Measurements from ENCODE around the gene NGF. TPM values are rescaled to one million over a fixed set of nuclear protein-coding genes. Genes with fewer than 3 reads are reported as not detected.

The NGF gene
- total RNA-seq, 6 donors from 2014 or later = 0.46 to 3.0 (median 1.6) TPM; not detected in 2

DNA sequence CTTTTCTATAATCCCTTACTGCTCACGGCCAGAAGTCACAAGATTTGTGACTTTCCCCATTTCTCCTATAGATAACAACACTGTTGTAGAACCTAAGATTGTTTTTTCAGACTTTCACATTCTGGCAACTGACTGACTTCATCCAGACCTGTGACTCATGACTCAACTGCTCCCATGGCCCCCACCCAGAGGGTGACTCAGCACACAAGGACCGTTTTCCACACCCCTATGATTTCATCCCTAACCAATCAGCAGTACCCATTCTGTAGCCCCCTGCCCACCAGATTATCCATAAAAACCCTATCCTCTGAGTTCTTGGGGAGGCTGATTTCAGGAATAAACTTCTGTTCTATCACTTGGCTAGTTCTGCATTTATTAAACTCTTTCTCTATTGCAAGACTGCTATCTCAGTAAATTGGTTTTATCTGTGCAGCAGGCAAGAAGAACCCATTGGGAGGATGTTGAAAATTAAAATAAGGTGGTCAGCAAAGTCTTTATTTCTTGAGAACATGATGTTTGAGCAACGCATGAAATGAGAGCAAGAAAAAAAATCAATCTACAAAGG, 79.7 kb downstream of the NGF start:
- no peak for DNase-seq
- no peaks in the 10 kb centered on the region for H3K4me1 ChIP-seq
- WGBS, 2 donors = 70 to 75% methylated on average over 3 of the region's 3 CpGs
- no peaks in the 10 kb centered on the region for H3K36me3 ChIP-seq
- TF ChIP-seq POLR2AphosphoS5 (IDR thresholded peaks at IDR 0.05) = no peak
- no peak for TF ChIP-seq POLR2A (IDR thresholded peaks at IDR 0.05)
- TF ChIP-seq, protein P1, sequence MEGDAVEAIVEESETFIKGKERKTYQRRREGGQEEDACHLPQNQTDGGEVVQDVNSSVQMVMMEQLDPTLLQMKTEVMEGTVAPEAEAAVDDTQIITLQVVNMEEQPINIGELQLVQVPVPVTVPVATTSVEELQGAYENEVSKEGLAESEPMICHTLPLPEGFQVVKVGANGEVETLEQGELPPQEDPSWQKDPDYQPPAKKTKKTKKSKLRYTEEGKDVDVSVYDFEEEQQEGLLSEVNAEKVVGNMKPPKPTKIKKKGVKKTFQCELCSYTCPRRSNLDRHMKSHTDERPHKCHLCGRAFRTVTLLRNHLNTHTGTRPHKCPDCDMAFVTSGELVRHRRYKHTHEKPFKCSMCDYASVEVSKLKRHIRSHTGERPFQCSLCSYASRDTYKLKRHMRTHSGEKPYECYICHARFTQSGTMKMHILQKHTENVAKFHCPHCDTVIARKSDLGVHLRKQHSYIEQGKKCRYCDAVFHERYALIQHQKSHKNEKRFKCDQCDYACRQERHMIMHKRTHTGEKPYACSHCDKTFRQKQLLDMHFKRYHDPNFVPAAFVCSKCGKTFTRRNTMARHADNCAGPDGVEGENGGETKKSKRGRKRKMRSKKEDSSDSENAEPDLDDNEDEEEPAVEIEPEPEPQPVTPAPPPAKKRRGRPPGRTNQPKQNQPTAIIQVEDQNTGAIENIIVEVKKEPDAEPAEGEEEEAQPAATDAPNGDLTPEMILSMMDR (IDR thresholded peaks at IDR 0.05) = no peak
- TF ChIP-seq EP300 (IDR thresholded peaks at IDR 0.05) = no peak
- ATAC-seq (ENCODE audit: low FRiP score in 2 of 2) = no peak
- H3K9me3 ChIP-seq = peaks cover 0 to 14% (median 11%) of the 10 kb centered on the region in 4 donors
- H3K27ac ChIP-seq = no peak overlapping the region
- no peak overlapping the region for H3K4me3 ChIP-seq
- H3K27me3 ChIP-seq = no peaks in the 10 kb centered on the region

DNA sequence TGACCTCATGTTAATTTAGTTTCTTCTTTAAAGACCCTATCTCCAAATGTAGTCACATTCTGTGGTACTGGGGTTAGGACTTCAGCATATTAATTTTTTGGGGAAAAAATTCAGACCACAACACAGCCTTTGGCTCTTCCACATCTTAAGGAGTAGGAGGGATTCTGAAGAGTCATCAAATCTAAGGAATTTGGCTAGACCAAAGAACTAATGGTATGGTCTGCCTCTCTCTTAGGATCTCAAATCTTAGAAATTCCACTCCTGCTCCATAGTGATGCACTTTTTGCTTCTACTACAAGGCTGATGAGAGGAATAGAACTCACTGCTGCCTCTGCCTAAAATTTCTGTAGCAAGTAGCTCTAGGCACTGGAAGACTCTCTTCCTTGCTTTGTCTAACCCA, 80.5 kb downstream of the NGF start:
- ATAC-seq (ENCODE audit: low FRiP score in 2 of 2) = no peak
- H3K4me1 ChIP-seq = no peaks in the 10 kb centered on the region
- H3K4me3 ChIP-seq = no peak overlapping the region

DNA sequence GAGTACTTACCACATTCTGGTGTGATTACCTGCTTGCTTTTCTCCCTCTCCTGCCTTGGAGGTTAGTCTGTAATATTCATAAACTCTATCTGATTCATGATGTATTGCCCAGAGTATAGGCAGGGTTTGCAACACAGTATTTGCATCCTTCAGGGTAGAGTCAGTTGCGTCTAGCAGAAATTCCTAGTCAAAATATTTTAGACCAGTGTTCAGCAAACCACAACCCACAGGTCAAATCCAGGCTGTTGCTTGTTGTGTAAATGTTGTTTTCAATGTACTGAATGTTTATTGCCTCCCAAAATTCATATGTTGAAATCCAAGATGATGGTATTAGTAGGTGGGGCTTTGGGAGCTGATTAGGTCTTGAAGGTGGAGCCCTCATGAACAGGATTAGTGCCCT, 82.9 kb downstream of the NGF start:
- Histone ChIP-seq H3K9me3 (peaks cover 0 to 14% (median 11%) of the 10 kb centered on the region in 4 donors), H3K27me3 (no peaks in the 10 kb centered on the region), H3K27ac (no peak overlapping the region), H3K4me1 (no peaks in the 10 kb centered on the region), H3K4me3 (no peak overlapping the region), H3K36me3 (no peaks in the 10 kb centered on the region)
- TF ChIP-seq, protein P1 (IDR thresholded peaks at IDR 0.05) = no peak
- TF ChIP-seq POLR2AphosphoS5 (IDR thresholded peaks at IDR 0.05) = no peak
- no peak for TF ChIP-seq EP300 (IDR thresholded peaks at IDR 0.05)
- TF ChIP-seq POLR2A (IDR thresholded peaks at IDR 0.05) = no peak
- ATAC-seq (ENCODE audit: low FRiP score in 2 of 2) = no peak
- 96 to 100% methylated on average over 1 of the region's 1 CpG for WGBS, 2 donors
- DNase-seq = no peak

More for the DNA sequence above, 80.5 kb downstream of the NGF start:
- H3K9me3 ChIP-seq = peaks cover 0 to 14% (median 11%) of the 10 kb centered on the region in 4 donors
- H3K27ac ChIP-seq = no peak overlapping the region
- H3K27me3 ChIP-seq = no peaks in the 10 kb centered on the region
- no peak for DNase-seq
- no peaks in the 10 kb centered on the region for H3K36me3 ChIP-seq
- TF ChIP-seq EP300 (IDR thresholded peaks at IDR 0.05) = no peak
- TF ChIP-seq POLR2AphosphoS5 (IDR thresholded peaks at IDR 0.05) = no peak
- TF ChIP-seq, protein P1 (IDR thresholded peaks at IDR 0.05) = no peak
- no peak for TF ChIP-seq POLR2A (IDR thresholded peaks at IDR 0.05)

DNA sequence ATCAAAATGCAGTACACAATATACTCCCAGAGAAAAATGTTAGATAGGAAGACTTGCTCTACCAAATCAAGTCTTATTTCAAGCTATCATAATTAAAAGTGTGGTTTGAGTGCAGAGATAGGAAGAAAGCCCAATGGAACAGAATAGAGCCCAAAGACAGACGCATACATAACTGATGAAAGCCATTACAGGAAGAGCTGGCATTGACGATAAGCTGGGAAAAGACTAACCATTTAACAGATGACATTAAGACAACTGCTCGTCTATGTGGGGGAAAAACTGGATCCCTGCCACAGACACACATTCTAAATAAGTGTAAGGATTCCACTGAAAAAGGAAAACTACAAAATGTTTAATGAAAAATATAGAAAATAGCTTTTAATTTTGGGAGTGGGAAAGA, 85.5 kb downstream of the NGF start:
- no peak overlapping the region for H3K4me3 ChIP-seq

More for the DNA sequence above, 85.5 kb downstream of the NGF start:
- no peak for ATAC-seq (ENCODE audit: low FRiP score in 2 of 2)
- Histone ChIP-seq H3K27me3 (no peaks in the 10 kb centered on the region), H3K27ac (no peak overlapping the region), H3K36me3 (no peaks in the 10 kb centered on the region), H3K9me3 (peaks cover 0 to 4% (median under 1%) of the 10 kb centered on the region in 4 donors), H3K4me1 (no peaks in the 10 kb centered on the region)
- WGBS, 2 donors = 46 to 48% methylated on average over 3 of the region's 3 CpGs
- no peak for DNase-seq
- TF ChIP-seq EP300 (IDR thresholded peaks at IDR 0.05) (no peak), POLR2AphosphoS5 (IDR thresholded peaks at IDR 0.05) (no peak), POLR2A (IDR thresholded peaks at IDR 0.05) (no peak)
- TF ChIP-seq, protein P1 (IDR thresholded peaks at IDR 0.05) = no peak
